Measurements from ENCODE around the gene RAPGEF2.

DNA sequence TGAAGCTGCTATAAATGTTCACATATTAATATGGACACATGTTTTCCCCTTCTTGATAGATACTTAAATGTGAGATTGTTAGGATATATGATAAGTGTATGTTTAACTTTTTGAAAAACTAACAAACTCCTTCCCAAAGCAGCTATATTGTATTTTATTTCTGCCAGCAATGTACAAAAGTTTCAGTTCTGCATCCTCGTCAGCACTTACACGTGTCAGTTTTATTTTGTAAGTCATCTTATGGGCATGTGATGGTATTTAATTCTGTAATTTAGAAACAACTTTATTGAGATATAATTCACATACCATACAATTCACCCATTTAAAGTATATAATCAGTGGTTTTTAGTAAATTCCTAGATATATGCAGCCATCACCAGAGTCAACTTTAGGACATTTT lies 31.6 kb downstream of the RAPGEF2 start:
- TF ChIP-seq, protein P1, sequence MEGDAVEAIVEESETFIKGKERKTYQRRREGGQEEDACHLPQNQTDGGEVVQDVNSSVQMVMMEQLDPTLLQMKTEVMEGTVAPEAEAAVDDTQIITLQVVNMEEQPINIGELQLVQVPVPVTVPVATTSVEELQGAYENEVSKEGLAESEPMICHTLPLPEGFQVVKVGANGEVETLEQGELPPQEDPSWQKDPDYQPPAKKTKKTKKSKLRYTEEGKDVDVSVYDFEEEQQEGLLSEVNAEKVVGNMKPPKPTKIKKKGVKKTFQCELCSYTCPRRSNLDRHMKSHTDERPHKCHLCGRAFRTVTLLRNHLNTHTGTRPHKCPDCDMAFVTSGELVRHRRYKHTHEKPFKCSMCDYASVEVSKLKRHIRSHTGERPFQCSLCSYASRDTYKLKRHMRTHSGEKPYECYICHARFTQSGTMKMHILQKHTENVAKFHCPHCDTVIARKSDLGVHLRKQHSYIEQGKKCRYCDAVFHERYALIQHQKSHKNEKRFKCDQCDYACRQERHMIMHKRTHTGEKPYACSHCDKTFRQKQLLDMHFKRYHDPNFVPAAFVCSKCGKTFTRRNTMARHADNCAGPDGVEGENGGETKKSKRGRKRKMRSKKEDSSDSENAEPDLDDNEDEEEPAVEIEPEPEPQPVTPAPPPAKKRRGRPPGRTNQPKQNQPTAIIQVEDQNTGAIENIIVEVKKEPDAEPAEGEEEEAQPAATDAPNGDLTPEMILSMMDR (IDR thresholded peaks at IDR 0.05) = no peak
- TF ChIP-seq POLR2AphosphoS5 (IDR thresholded peaks at IDR 0.05) = no peak
- TF ChIP-seq POLR2A (IDR thresholded peaks at IDR 0.05) = no peak

Measured in breast epithelium (tissue), 3 donors.